MCF 10A (cell line): ENCODE data around the gene TEDDM1. TPM values are rescaled to one million over a fixed set of nuclear protein-coding genes. Genes with fewer than 3 reads are reported as not detected.
A peak's percentile ranks its signal among the peaks of the same experiment; 100 is the strongest.

ENCODE experiments used
- BruUV-seq: library from RNA; stranded (reverse); fragments of 400-500 nt; replicated peaks from 2 replicates; lab custom pipeline; 2021; lab: Mats Ljungman, UMichigan
- CTCF ChIA-PET: fragments of 300-600 bp; sonication (Branson Sonifier 250); formaldehyde crosslinking; extraction: SDS; loops from one replicate; lab custom pipeline; 2021; ENCODE audit warnings: antibody characterized with exemption, inconsistent platforms; lab: Yijun Ruan, JAX
- POLR2A ChIA-PET: fragments of 300-600, 350-650 bp; sonication (Branson Sonifier 250); formaldehyde crosslinking; extraction: SDS; loops from one replicate; lab custom pipeline; 2020; ENCODE audit warnings: antibody characterized with exemption, inconsistent platforms; lab: Yijun Ruan, JAX
- DNase-seq: peaks from one replicate; pipeline ENCODE4 v3.0.0-alpha.2; 2018; ENCODE audit not compliant: unreplicated experiment
- H3K27ac Mint-ChIP-seq: one replicate; pipeline ENCODE4 v1.8.0; 2022; ENCODE audit warnings: mild to moderate bottlenecking, low read depth, mixed read lengths; ENCODE audit not compliant: unreplicated experiment
- H3K27me3 Mint-ChIP-seq: one replicate; pipeline ENCODE4 v1.8.0; 2022; ENCODE audit warnings: mixed read lengths; ENCODE audit not compliant: insufficient read depth, unreplicated experiment
- H3K36me3 Mint-ChIP-seq: one replicate; pipeline ENCODE4 v1.8.0; 2022; ENCODE audit warnings: mild to moderate bottlenecking, moderate library complexity, mixed read lengths; ENCODE audit not compliant: insufficient read depth, unreplicated experiment
- H3K4me1 Mint-ChIP-seq: one replicate; pipeline ENCODE4 v1.8.0; 2022; ENCODE audit warnings: mixed read lengths; ENCODE audit not compliant: insufficient read depth, unreplicated experiment
- H3K4me3 Mint-ChIP-seq: one replicate; pipeline ENCODE4 v1.8.0; 2022; ENCODE audit warnings: mild to moderate bottlenecking, moderate library complexity, mixed read lengths; ENCODE audit not compliant: unreplicated experiment
- H3K9me3 Mint-ChIP-seq: one replicate; pipeline ENCODE4 v1.8.0; 2022; ENCODE audit warnings: mixed read lengths; ENCODE audit not compliant: unreplicated experiment
- intact Hi-C: fragments of 100-400 bp; cut with micrococcal nuclease; formaldehyde crosslinking; loops from 2 replicates; pipeline ENCODE4 v1.14.1; 2022
- total RNA-seq: library from RNA; stranded (reverse); gene quantifications from 2 replicates; pipeline ENCODE4 v1.2.3, GENCODE V29; 2022
- TF ChIP-seq, protein P1 (sequence below): fragments of 200-600 bp; IDR thresholded peaks from one replicate; pipeline ENCODE4 v1.8.0; 2022; ENCODE audit warnings: antibody characterized with exemption, mild to moderate bottlenecking; ENCODE audit not compliant: unreplicated experiment

Gene TEDDM1
- total RNA-seq, 1 experiment from 2014 or later, result not detected

DNA sequence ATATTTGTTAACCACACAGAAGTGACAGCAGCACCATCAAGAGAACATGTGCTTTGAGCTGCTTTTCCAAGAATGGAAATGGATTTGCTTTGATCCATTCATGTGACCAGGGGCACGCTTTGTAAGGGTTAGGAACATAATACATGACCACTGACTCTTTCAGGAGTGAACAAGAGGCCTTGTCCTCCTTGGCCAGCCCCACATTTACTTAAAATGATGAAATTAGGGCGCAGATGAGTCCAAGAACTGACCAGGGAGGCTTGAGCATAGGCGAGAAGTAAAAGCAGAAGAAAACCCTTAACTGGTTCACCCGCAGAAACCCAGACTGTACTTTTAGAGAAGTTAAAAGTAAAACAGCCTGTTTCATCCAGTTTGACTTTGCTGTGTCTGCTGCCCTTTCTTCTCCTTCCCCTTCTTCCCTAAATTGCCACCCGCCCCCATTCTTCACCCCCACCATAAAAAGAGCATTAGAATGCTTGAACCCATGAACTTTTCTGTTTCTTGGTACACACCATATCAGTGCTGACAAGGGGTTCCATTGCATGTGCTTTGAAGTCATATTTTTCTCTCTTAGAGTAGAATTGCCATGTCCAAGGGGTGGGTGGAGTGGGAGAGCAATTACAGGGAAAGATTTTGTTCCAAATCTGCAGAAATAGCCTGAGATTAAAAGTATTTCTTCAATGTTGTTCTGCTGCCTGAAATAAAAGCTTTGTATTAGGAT lies 6.3 kb downstream of the TEDDM1 start:
- ChIA-PET POLR2A (interaction anchor here (1.4 to 8.7 kb wide), 4 partner anchors 13 to 366 kb away, joined by 4 to 151 read pairs (median 76); no protein-coding TSS in a partner anchor), CTCF (interaction anchor here (0.6 to 10.9 kb wide), 4 partner anchors 200 to 408 kb away, joined by 4 to 450 read pairs (median 178); no protein-coding TSS in a partner anchor)
- DNase-seq, result no peak
- Mint-ChIP-seq H3K27me3 (no peaks in the 10 kb centered on the region), H3K36me3 (peaks cover 24% of the 10 kb centered on the region), H3K9me3 (no peaks in the 10 kb centered on the region), H3K27ac (no peak overlapping the region), H3K4me1 (peaks cover 22% of the 10 kb centered on the region), H3K4me3 (no peak overlapping the region)
- intact Hi-C loops, result loop anchor here (5.0 kb wide), 1 partner anchor 177 kb away; no protein-coding TSS in a partner anchor
- TF ChIP-seq, protein P1, sequence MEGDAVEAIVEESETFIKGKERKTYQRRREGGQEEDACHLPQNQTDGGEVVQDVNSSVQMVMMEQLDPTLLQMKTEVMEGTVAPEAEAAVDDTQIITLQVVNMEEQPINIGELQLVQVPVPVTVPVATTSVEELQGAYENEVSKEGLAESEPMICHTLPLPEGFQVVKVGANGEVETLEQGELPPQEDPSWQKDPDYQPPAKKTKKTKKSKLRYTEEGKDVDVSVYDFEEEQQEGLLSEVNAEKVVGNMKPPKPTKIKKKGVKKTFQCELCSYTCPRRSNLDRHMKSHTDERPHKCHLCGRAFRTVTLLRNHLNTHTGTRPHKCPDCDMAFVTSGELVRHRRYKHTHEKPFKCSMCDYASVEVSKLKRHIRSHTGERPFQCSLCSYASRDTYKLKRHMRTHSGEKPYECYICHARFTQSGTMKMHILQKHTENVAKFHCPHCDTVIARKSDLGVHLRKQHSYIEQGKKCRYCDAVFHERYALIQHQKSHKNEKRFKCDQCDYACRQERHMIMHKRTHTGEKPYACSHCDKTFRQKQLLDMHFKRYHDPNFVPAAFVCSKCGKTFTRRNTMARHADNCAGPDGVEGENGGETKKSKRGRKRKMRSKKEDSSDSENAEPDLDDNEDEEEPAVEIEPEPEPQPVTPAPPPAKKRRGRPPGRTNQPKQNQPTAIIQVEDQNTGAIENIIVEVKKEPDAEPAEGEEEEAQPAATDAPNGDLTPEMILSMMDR, result no peak
- BruUV-seq, result no TSS peak

DNA sequence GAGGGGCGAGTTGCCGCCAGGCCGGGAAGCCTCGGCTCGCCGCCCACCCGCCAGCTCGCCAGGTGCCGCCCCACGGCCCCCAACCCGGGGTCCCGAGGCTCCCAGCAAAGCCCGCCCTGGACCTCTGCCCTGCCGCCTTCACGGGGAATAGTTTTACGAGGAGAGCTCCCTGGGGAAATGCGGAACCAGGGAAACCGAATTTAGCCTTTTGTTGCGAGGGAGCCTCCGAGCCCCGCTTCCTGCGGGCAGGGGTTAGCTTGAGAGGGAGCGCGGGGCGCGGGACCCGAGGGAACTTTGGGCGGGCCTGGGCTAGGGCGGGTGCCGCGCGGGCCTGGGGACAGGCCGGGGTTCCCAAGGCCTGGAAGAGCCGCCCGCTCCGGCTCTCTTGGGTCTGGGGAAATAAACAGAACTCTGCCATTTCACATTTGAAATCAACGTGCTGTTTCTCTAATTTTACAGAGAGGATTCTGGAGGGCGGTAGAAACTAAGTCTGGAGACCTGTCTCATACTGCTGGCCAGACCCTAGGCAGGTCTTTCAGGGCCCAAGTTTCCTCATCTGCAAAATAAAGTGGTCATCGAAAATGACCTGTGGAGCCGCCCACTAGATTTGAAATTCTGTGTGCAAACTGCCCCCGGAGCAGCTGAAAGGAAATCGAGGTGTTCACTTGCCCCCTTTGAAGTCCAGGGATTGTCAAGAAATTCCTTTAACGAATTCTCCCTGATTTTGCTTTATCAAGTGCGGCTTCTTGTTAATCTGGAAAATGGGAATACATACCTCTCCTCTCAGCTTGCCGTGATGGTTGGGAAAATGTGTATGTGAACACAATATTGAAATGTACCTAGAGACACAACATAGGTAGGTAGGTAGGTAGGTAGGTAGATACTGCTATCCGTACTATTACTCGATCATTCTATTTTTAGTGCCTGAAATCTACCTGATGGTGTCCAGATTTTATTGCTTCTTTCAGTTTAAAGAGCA lies 8.1 kb downstream of the TEDDM1 start:
- peak overlapping the region; percentile 100 for H3K4me3 Mint-ChIP-seq
- H3K27ac Mint-ChIP-seq, result no peak overlapping the region
- CTCF ChIA-PET, result interaction anchor here (0.6 to 10.9 kb wide), 11 partner anchors 13 to 716 kb away, joined by 3 to 450 read pairs (median 4); no protein-coding TSS in a partner anchor
- POLR2A ChIA-PET, result interaction anchor here (0.6 to 8.7 kb wide), 25 partner anchors 13 to 1359 kb away, joined by 3 to 151 read pairs (median 4); no protein-coding TSS in a partner anchor
- peaks cover 42% of the 10 kb centered on the region for H3K36me3 Mint-ChIP-seq
- no peaks in the 10 kb centered on the region for H3K9me3 Mint-ChIP-seq
- DNase-seq, result no peak
- TSS peak; percentile 27 for BruUV-seq
- peaks cover 27% of the 10 kb centered on the region for H3K4me1 Mint-ChIP-seq
- no peaks in the 10 kb centered on the region for H3K27me3 Mint-ChIP-seq
- intact Hi-C loops, result loop anchor here (5.0 kb wide), 1 partner anchor 175 kb away; no protein-coding TSS in a partner anchor
- TF ChIP-seq, protein P1, result no peak

DNA sequence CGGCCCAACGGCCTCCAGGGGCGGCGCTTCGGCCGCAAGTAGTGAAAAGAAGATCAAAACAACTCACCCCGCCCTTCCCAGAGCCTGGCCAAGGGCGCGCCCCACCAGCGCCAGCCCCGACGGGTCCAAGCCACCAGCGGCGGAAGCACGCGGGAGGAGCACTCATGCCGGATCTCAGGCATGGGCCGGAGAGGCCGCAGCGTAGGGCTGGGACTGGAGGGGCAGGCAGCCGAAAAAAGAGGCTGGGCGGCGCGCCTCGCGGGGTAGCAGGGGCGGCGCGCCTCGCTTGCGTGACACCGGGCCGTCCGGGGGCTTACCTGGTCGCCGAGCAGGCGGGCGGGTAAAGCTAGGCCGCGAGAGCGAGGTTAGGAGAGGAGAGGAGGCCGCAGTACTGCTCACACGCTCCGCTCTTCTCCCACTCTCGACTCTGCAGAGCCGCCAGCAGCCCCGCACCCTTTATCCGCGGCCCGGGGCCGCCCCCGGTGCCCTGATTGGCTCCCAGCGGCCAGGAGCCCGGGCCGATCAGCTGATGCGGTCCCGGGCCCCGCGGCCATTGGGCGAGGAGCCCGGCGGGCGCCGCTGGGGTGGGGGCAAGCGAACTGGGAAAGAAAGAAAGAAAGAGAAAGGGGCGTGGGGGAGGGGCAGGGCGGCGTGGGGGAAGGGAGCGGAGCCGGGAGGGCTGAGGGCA lies 9.0 kb downstream of the TEDDM1 start, which contains the start of gene GLUL:
GLUL (minus strand) TSS at position 429 of the 688 bp plus-strand sequence. CDS start 3,053 bp downstream, outside the sequence.
- Mint-ChIP-seq H3K27ac (peak within 1 kb of the TSS; percentile 100), H3K4me3 (peak within 1 kb of the TSS; percentile 100), H3K27me3 (no peaks in the 10 kb centered on the region), H3K36me3 (peaks cover 51% of the 10 kb centered on the region), H3K9me3 (no peaks in the 10 kb centered on the region), H3K4me1 (peaks cover 27% of the 10 kb centered on the region)
- TSS peak; percentile 42 for BruUV-seq
- intact Hi-C loops, result loop anchor here (1.0 to 5.0 kb wide), 3 partner anchors 174 to 248 kb away; no protein-coding TSS in a partner anchor
- POLR2A ChIA-PET, result interaction anchor here (0.6 to 8.7 kb wide), 22 partner anchors 12 to 1358 kb away, joined by 3 to 151 read pairs (median 4); no protein-coding TSS in a partner anchor
- peak; percentile 90 for DNase-seq
- TF ChIP-seq, protein P1, result peak; percentile 2
- CTCF ChIA-PET, result interaction anchor here (0.6 to 10.9 kb wide), 9 partner anchors 12 to 715 kb away, joined by 3 to 450 read pairs (median 4); no protein-coding TSS in a partner anchor
